SK-N-MC (cell line): ENCODE results near the gene C1QTNF3.

Source experiments
- EZH2 ChIP-seq: fragments of 200-600 bp; sonication (generic); IDR thresholded peaks from one replicate; pipeline ENCODE4 v1.6.1; 2017; ENCODE audit warnings: antibody characterized with exemption
- FOXP2 ChIP-seq: optimal IDR thresholded peaks from 2 replicates; pipeline ENCODE3; 2011; ENCODE audit warnings: mild to moderate bottlenecking, moderate library complexity; ENCODE audit not compliant: insufficient read depth; ENCODE audit errors: extremely low read length, control extremely low read depth
- POLR2AphosphoS5 ChIP-seq: IDR thresholded peaks from 2 replicates; pipeline ENCODE4 v1.6.1; 2012; ENCODE audit warnings: mild to moderate bottlenecking, low read depth, low read length, borderline replicate concordance

GRCh38 chr5:33981408-33982162 lies 61.4 kb downstream of the C1QTNF3 start:
- TF ChIP-seq EZH2 (no peak), FOXP2 (no peak), POLR2AphosphoS5 (no peak)
